ENCODE results near the gene GABRG2.

- TF ChIP-seq CTCF (IDR thresholded peaks at IDR 0.05) (no peak), POLR2A (IDR thresholded peaks at IDR 0.05) (no peak), EP300 (IDR thresholded peaks at IDR 0.05) (no peak)
These were observed 71.6 kb downstream of the GABRG2 start for GRCh38 chr5:162139190-162139589.

Data from ovary (tissue), 3 donors.